HepG2 (cell line): ENCODE measurements around the gene SLC5A10. TPM values are rescaled to one million over a fixed set of nuclear protein-coding genes. Genes with fewer than 3 reads are reported as not detected.
A peak's percentile ranks its signal among the peaks of the same experiment; 100 is the strongest.

ENCODE experiments used
- AGO2 ChIP-seq: fragments of 200-400 bp; formaldehyde crosslinking; optimal IDR thresholded peaks from 2 replicates; pipeline ENCODE3; 2017; ENCODE audit warnings: mild to moderate bottlenecking, low read depth, low read length, moderate library complexity
- CERS6 ChIP-seq: sonication (generic); formaldehyde crosslinking; IDR thresholded peaks from 2 replicates; pipeline ENCODE4 v1.5.0; 2020; ENCODE audit warnings: missing genetic modification reagents
- CSRNP2 ChIP-seq: sonication (generic); formaldehyde crosslinking; conservative IDR thresholded peaks from 2 replicates; pipeline ENCODE4 v1.8.0; 2022; ENCODE audit warnings: low read depth, missing genetic modification reagents
- FOXP4 ChIP-seq: sonication (generic); formaldehyde crosslinking; IDR thresholded peaks from 2 replicates; pipeline ENCODE4 v1.4.0; 2020; ENCODE audit warnings: missing genetic modification reagents
- GPN1 ChIP-seq: sonication (generic); formaldehyde crosslinking; IDR thresholded peaks from 2 replicates; pipeline ENCODE4 v1.5.1; 2020; ENCODE audit warnings: missing genetic modification reagents, borderline replicate concordance
- KLF12 ChIP-seq: sonication (generic); formaldehyde crosslinking; IDR thresholded peaks from 2 replicates; pipeline ENCODE4 v1.4.0; 2020; ENCODE audit warnings: missing genetic modification reagents, borderline replicate concordance
- MLLT10 ChIP-seq: sonication (generic); formaldehyde crosslinking; IDR thresholded peaks from 2 replicates; pipeline ENCODE4 v1.4.0; 2020; ENCODE audit warnings: missing genetic modification reagents
- MTA3 ChIP-seq: sonication (generic); formaldehyde crosslinking; IDR thresholded peaks from 2 replicates; pipeline ENCODE4 v1.4.0; 2020; ENCODE audit warnings: missing genetic modification reagents
- MTF1 ChIP-seq: sonication (generic); formaldehyde crosslinking; IDR thresholded peaks from 2 replicates; pipeline ENCODE4 v1.5.0; 2020; ENCODE audit warnings: missing genetic modification reagents
- MXI1 ChIP-seq: IDR thresholded peaks from 3 replicates; pipeline ENCODE4 v1.6.1; 2012; ENCODE audit warnings: low read depth, low read length, inconsistent platforms, borderline replicate concordance
- PPARG ChIP-seq: conservative IDR thresholded peaks from 2 replicates; pipeline ENCODE4 v1.6.1; 2016; ENCODE audit warnings: missing biosample characterization, missing genetic modification reagents
- RNF2 ChIP-seq: fragments of 450-650 bp; conservative IDR thresholded peaks from 2 replicates; pipeline ENCODE4 v1.6.1; 2016; ENCODE audit warnings: low read depth
- TFDP1 ChIP-seq: IDR thresholded peaks from 2 replicates; pipeline ENCODE4 v1.6.1; 2016; ENCODE audit warnings: missing compliant biosample characterization, missing genetic modification reagents, borderline replicate concordance
- TOPORS ChIP-seq: sonication (generic); formaldehyde crosslinking; IDR thresholded peaks from 2 replicates; pipeline ENCODE4 v1.8.0; 2023; ENCODE audit warnings: mild to moderate bottlenecking, missing genetic modification reagents
- TP53 ChIP-seq: sonication (generic); formaldehyde crosslinking; conservative IDR thresholded peaks from 2 replicates; pipeline ENCODE4 v1.4.0; 2020; ENCODE audit warnings: missing genetic modification reagents
- ZBTB2 ChIP-seq: sonication (generic); formaldehyde crosslinking; IDR thresholded peaks from 2 replicates; pipeline ENCODE4 v1.8.0; 2022; ENCODE audit warnings: low read depth, missing genetic modification reagents
- ZFP91 ChIP-seq: sonication (generic); formaldehyde crosslinking; IDR thresholded peaks from 2 replicates; pipeline ENCODE4 v1.9.0; 2022; ENCODE audit warnings: missing genetic modification reagents, mild to moderate bottlenecking, borderline replicate concordance
- ZNF143 ChIP-seq: sonication (generic); formaldehyde crosslinking; IDR thresholded peaks from 2 replicates; pipeline ENCODE4 v1.4.0; 2020; ENCODE audit warnings: missing genetic modification reagents
- ZNF430 ChIP-seq: sonication (generic); formaldehyde crosslinking; IDR thresholded peaks from 2 replicates; pipeline ENCODE4 v1.9.0; 2021; ENCODE audit warnings: mild to moderate bottlenecking, missing genetic modification reagents
- ZNF615 ChIP-seq: sonication (generic); formaldehyde crosslinking; IDR thresholded peaks from 2 replicates; pipeline ENCODE4 v1.5.0; 2020; ENCODE audit warnings: mild to moderate bottlenecking, missing genetic modification reagents, borderline replicate concordance
- polyA plus RNA-seq, 8 experiments: library from polyadenylated mRNA; depleted of rRNA in 3 of 8; stranded (reverse) in 7 of 8; unstranded in 1 of 8; fragments of >200 nt; fragmentation: Illumina TruSeq in 4 of 8; extraction: Trizol in 4 of 8; gene quantifications; 2 replicates each; pipeline versions ENCODE4 v1.2.1 to v1.2.3, GENCODE V29; 2011 to 2016; ENCODE audit warnings: low read depth in 4 of 8, missing spikeins in 1 of 8, mixed read lengths in 1 of 8; ENCODE audit not compliant: insufficient read depth in 1 of 8
- total RNA-seq, 5 experiments: library from RNA; depleted of rRNA; stranded (reverse); fragments of >200 nt; fragmentation: Illumina TruSeq; extraction: Trizol; gene quantifications; 2 replicates each; pipeline ENCODE4 v1.2.3, GENCODE V29; 2016; ENCODE audit warnings: low read depth in 1 of 5

Gene SLC5A10
- total and polyA plus RNA-seq, 2 of the 13 experiments (the other 11 are each of a cell fraction or from before 2014, with no cell fraction given) = 0.05 TPM; not detected in 1

- no peak for TF ChIP-seq TOPORS (CRISPR knock-in tag)
- TF ChIP-seq GPN1 (CRISPR knock-in tag) = no peak
- no peak for TF ChIP-seq KLF12 (CRISPR knock-in tag)
- TF ChIP-seq CERS6 (CRISPR knock-in tag) = no peak
- TF ChIP-seq ZFP91 (CRISPR knock-in tag) = 0 out of 2 replicates have a peak, but pooled peaks have one; percentile 36
- no peak for TF ChIP-seq ZNF615 (CRISPR knock-in tag)
- no peak for TF ChIP-seq TFDP1 (CRISPR knock-in tag)
- TF ChIP-seq PPARG = no peak
- no peak for TF ChIP-seq MTF1
- TF ChIP-seq ZNF143 (CRISPR knock-in tag) = no peak
- no peak for TF ChIP-seq TP53 (CRISPR knock-in tag)
- no peak for TF ChIP-seq MXI1
- TF ChIP-seq ZNF430 (CRISPR knock-in tag) = no peak
- TF ChIP-seq CSRNP2 (CRISPR knock-in tag) = no peak
- TF ChIP-seq RNF2 = no peak
- TF ChIP-seq MLLT10 (CRISPR knock-in tag) = no peak
- TF ChIP-seq MTA3 (CRISPR knock-in tag) = no peak
- TF ChIP-seq FOXP4 (CRISPR knock-in tag) = no peak
- TF ChIP-seq ZBTB2 (CRISPR knock-in tag) = no peak
- no peak for TF ChIP-seq AGO2
Observed at GRCh38 chr17:18950944-18951905, 740 bp upstream of the SLC5A10 start (continued).
